ENCODE results near the gene A4GNT. TPM values are rescaled to one million over a fixed set of nuclear protein-coding genes. Genes with fewer than 3 reads are reported as not detected.

A4GNT gene
- not detected in 2 replicates for total RNA-seq (2014; rRNA removed; shearing (Covaris generic))
- not detected in 2 replicates for total RNA-seq (2022)
- not detected for Bru-seq, nascent RNA
- BruChase-seq, experiment 1, labeled RNA remaining after a 6-hour chase, result not detected
- BruChase-seq, experiment 2, labeled RNA remaining after a 2-hour chase, result not detected
- long read RNA-seq, result 0 reads

GRCh38 chr3:138132239-138132638 lies at the start of gene A4GNT:
A4GNT (minus strand) TSS chr3:138132390; CDS start chr3:138131256, 1,134 bp downstream.
- H3K4me2 ChIP-seq (ENCODE audit: low read length), result no peak within 1 kb of the TSS
- H4K20me1 ChIP-seq (ENCODE audit: insufficient read depth, low read length), result no peaks in the 10 kb centered on the region
- no peak within 1 kb of the TSS for H3K4me3 ChIP-seq (ENCODE audit: low read depth, low read length, poor library complexity, severe bottlenecking)
- no peak within 1 kb of the TSS for H2AFZ ChIP-seq (ENCODE audit: low read length)
- no peaks in the 10 kb centered on the region for H3K9me2 ChIP-seq (ENCODE audit: insufficient read depth, low read length)
- ChIA-PET CTCF (ENCODE audit: unreplicated experiment) (no interaction called here), POLR2A (interaction anchor here (0.6 kb wide), 1 partner anchor 889 kb away, joined by 3 read pairs; no protein-coding TSS in a partner anchor)
- H3K9me3 ChIP-seq (ENCODE audit: low read length), result no peaks in the 10 kb centered on the region
- no peak within 1 kb of the TSS for H3K27ac ChIP-seq (ENCODE audit: low read depth, low read length, poor library complexity, severe bottlenecking)
- no peaks in the 10 kb centered on the region for H3K36me3 ChIP-seq (ENCODE audit: insufficient read depth, low read length)
- TF ChIP-seq EZH2phosphoT487 (IDR thresholded peaks at IDR 0.05; ENCODE audit: borderline replicate concordance, low read depth, low read length), result no peak
- TF ChIP-seq, protein P1, sequence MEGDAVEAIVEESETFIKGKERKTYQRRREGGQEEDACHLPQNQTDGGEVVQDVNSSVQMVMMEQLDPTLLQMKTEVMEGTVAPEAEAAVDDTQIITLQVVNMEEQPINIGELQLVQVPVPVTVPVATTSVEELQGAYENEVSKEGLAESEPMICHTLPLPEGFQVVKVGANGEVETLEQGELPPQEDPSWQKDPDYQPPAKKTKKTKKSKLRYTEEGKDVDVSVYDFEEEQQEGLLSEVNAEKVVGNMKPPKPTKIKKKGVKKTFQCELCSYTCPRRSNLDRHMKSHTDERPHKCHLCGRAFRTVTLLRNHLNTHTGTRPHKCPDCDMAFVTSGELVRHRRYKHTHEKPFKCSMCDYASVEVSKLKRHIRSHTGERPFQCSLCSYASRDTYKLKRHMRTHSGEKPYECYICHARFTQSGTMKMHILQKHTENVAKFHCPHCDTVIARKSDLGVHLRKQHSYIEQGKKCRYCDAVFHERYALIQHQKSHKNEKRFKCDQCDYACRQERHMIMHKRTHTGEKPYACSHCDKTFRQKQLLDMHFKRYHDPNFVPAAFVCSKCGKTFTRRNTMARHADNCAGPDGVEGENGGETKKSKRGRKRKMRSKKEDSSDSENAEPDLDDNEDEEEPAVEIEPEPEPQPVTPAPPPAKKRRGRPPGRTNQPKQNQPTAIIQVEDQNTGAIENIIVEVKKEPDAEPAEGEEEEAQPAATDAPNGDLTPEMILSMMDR (conservative IDR thresholded peaks at IDR 0.05; ENCODE audit: low read length), result no peak
- intact Hi-C loops (cut with micrococcal nuclease; ENCODE audit: unreplicated experiment), result no loop called here
- BruUV-seq (replicated peaks), result no TSS peak
- no peaks in the 10 kb centered on the region for H3K4me1 ChIP-seq (ENCODE audit: insufficient read depth, low read length, poor library complexity, severe bottlenecking)
- no peaks in the 10 kb centered on the region for H3K79me2 ChIP-seq (ENCODE audit: insufficient read depth, low read depth, low read length)
- no peak for DNase-seq (ENCODE audit: low spot score)

DNA sequence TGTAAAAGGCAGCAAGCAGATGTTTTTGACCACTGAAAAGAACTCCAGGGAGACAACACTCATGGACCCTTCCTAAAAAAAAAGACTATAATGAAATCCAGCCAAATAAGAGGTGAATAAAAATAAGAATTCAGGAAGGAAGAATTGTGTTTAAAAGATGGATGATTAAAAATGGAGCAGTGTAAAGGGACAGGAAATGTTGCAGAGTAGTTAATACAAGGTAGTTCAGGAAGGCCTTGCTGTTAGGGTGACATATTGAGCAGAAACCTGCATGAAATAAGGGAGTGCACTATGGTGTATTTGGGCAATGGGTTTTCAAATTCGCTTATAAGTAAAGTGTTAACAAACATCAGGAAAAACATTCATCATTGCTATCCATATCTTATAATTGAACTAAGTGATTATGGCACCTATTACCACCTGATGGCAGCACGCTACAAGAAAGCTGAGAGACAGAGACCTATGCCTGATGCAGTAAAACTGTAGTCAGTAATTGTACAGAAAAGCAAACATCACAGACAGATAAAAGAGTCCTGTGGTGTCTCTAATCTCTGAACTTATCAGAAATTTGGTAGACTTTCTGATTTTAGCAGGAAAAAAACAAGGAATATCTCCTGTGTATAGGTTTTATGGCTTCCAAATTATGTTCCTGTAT lies 48.3 kb upstream of the A4GNT start:
- peak; percentile 59 for DNase-seq (ENCODE audit: low spot score)
- ChIA-PET CTCF (ENCODE audit: unreplicated experiment) (no interaction called here), POLR2A (interaction anchor here (0.9 kb wide), 1 partner anchor 92 kb away, joined by 3 read pairs; no protein-coding TSS in a partner anchor)
- H4K20me1 ChIP-seq (ENCODE audit: insufficient read depth, low read length), result no peaks in the 10 kb centered on the region
- intact Hi-C loops (cut with micrococcal nuclease; ENCODE audit: unreplicated experiment), result loop anchor here (1.0 to 10.0 kb wide), 3 partner anchors 149 to 504 kb away; partner anchors contain the start of gene NME9
- H3K9me2 ChIP-seq (ENCODE audit: insufficient read depth, low read length), result no peaks in the 10 kb centered on the region
- no peak overlapping the region for H3K4me3 ChIP-seq (ENCODE audit: low read depth, low read length, poor library complexity, severe bottlenecking)
- no TSS peak for BruUV-seq (replicated peaks)
- no peak for TF ChIP-seq EZH2phosphoT487 (IDR thresholded peaks at IDR 0.05; ENCODE audit: borderline replicate concordance, low read depth, low read length)
- TF ChIP-seq, protein P1 (conservative IDR thresholded peaks at IDR 0.05; ENCODE audit: low read length), result peak; percentile 88
- H2AFZ ChIP-seq (ENCODE audit: low read length), result peak overlapping the region; percentile 39; the same call in 1 of the 2 replicates
- no peak overlapping the region for H3K4me2 ChIP-seq (ENCODE audit: low read length)
- no peak overlapping the region for H3K27ac ChIP-seq (ENCODE audit: low read depth, low read length, poor library complexity, severe bottlenecking)
- H3K36me3 ChIP-seq (ENCODE audit: insufficient read depth, low read length), result no peaks in the 10 kb centered on the region
- H3K79me2 ChIP-seq (ENCODE audit: insufficient read depth, low read depth, low read length), result no peaks in the 10 kb centered on the region
- H3K9me3 ChIP-seq (ENCODE audit: low read length), result no peaks in the 10 kb centered on the region
- H3K4me1 ChIP-seq (ENCODE audit: insufficient read depth, low read length, poor library complexity, severe bottlenecking), result no peaks in the 10 kb centered on the region

Data from OCI-LY7 (cell line).